ENCODE data around the gene PGLYRP1.

- TF ChIP-seq POLR2A (IDR thresholded peaks at IDR 0.05) (no peak), CTCF (IDR thresholded peaks at IDR 0.05) (no peak), POLR2AphosphoS5 (IDR thresholded peaks at IDR 0.05) (no peak), EP300 (IDR thresholded peaks at IDR 0.05) (no peak)
Observed at GRCh38 chr19:45972947-45973540, 49.8 kb downstream of the PGLYRP1 start.
